ENCODE measurements around the gene SLC10A3. TPM values are rescaled to one million over a fixed set of nuclear protein-coding genes. Genes with fewer than 3 reads are reported as not detected.
A peak's percentile ranks its signal among the peaks of the same experiment; 100 is the strongest.

SLC10A3 gene
- polyA plus RNA-seq (ENCODE audit: low read depth in 6 of 6): 10 to 100 TPM; 33.5 to 65.1 (median 38.0) TPM

DNA sequence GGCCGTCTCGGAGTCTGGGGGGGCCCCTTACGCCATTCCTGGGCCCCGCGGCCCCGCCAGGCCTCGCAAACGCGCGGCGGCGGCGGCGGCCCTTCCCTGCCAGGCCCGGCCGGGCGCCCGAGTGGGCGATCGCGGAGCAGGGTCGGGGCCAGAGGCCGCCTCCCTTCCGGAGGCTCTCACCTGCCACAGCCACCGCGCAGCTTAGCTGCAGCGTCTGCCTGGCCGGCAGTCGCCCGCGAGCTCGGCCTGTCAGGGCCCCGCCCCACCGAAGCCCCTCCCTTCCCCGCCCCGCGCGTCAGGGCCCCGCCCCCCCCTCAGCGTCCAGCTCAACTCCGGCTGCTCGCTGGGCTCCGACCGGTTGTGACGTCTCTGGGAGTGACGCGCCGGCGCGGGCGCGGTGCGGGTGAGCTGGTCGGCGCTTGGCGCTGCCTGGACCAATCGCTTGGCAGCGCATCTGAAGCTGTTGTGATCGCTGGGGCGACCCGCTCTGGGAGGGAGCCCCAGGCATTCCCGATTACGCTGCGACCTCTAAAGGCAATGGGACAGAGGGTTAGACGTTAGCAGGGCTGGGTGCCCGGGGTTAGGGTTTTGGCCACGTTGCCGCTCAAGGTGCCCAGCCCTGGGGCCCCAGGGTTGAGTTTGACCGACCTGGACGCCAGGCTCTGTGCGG, at the start of gene SLC10A3:
Gene SLC10A3 (minus strand): TSS at position 216 of the 670 bp plus-strand sequence. CDS start 1,689 bp downstream, outside the sequence.
- Mint-ChIP-seq H3K9me3 (peaks cover 0 to 3% (median 0%) of the 10 kb centered on the region in 7 donors), H3K27ac (peak within 1 kb of the TSS; percentile 84 to 97 (median 95)), H3K36me3 (no peaks in the 10 kb centered on the region), H3K4me1 (peaks cover 18 to 29% (median 21%) of the 10 kb centered on the region in 3 donors), H3K4me3 (peak within 1 kb of the TSS; percentile 83 to 94 (median 92)), H3K27me3 (no peaks in the 10 kb centered on the region)
- DNase-seq: peak; percentile 84
- ATAC-seq (ENCODE audit: low read depth in 2 of 2): peak; percentile 84 to 86

DNA sequence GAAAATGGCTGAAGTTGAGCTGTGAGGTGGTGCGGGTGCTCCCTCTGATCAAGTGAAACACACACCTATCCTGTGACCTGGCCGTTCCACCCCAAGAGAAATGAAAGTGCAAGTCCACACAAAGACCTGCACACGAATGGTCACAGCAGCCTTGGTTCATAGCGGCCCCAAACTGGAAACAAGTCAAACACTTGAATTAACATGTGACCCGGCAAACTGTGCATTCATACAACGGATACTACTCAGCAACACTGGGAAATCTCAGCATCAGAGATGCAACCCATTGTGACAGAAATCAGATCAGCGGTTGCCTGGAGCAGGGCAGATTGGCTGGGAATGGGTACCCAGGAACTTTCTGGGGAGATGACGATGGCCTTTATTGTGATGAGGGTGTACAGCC, 48.6 kb upstream of the SLC10A3 start:
- Mint-ChIP-seq H3K9me3 (peaks cover 0 to 1% (median 0%) of the 10 kb centered on the region in 7 donors), H3K27me3 (no peaks in the 10 kb centered on the region), H3K4me1 (peaks cover 15 to 28% (median 24%) of the 10 kb centered on the region in 3 donors), H3K27ac (peak overlapping the region in 1 of 6 donors; percentile 29), H3K36me3 (no peaks in the 10 kb centered on the region), H3K4me3 (no peak overlapping the region)
- ATAC-seq (ENCODE audit: low read depth in 2 of 2) (no peak), DNase-seq (no peak)

DNA sequence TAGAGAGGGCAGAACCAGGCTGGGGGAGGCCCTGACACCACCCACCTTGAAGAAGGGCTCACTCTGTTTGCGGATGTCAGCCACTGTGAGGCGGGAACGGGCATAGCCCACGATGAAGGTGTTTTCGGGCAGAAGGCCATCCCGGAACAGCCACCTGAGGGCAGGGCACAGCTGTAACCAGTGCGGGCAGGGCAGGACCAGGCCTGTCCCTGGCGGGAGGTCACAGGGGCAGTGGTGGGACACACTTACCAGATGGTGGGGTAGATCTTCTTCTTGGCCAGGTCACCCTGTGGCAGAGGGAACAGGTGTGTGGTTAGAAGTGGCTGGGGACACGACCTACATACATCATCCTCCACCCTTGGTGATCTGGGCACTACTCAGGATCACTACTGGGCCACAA, 45.5 kb upstream of the SLC10A3 start:
- Mint-ChIP-seq H3K27ac (no peak overlapping the region), H3K4me1 (peaks cover 6 to 8% (median 8%) of the 10 kb centered on the region in 3 donors), H3K4me3 (no peak overlapping the region), H3K9me3 (peaks cover 0 to 1% (median 0%) of the 10 kb centered on the region in 7 donors), H3K27me3 (no peaks in the 10 kb centered on the region), H3K36me3 (no peaks in the 10 kb centered on the region)
- DNase-seq (no peak), ATAC-seq (ENCODE audit: low read depth in 2 of 2) (no peak)

DNA sequence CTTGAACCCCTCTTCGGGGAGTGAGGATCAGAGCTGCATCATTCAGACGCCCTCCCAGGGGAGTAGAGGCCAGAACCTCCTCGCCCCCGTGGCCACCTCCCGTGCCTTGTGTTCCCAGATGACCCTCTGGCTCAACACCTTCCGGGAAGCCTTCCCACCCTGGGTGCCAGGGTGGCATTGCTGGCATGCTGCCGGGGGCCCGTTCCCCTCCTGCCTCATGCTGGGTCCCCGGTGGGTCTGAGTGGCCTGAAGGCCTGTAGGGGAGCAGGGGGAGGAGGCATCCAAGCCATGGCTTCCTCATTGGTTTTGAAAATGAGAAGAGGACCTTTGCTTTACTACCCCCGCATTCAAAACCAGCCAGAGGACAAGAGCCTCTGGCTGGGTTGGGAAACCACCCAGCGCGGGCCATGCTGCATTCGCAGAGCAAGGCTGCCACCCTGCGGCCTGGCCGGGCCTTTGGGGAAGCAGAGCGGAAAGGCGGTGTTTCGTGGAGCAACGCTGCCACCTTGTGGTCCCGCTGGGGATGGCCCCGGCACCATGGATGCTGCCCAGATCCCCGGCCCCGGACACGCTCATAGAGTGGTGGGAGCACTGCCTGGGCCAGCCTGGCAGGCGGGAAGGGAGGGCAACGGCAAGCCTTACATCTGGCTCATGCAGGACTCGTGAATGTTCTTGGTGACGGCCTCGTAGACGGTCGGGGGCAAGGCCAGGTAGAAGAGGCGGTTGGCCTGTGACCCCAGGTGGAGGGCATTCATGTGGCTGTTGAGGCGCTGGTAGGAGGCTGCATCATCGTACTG, 44.3 kb upstream of the SLC10A3 start:
- peak overlapping the region in 1 of 8 donors; percentile 32 for H3K4me3 Mint-ChIP-seq
- peaks cover 0 to 1% (median 0%) of the 10 kb centered on the region in 7 donors for H3K9me3 Mint-ChIP-seq
- peak overlapping the region in 5 of 6 donors; percentile 54 to 84 (median 71) for H3K27ac Mint-ChIP-seq
- ATAC-seq (ENCODE audit: low read depth in 2 of 2) (peak; percentile 97 to 98), DNase-seq (peak; percentile 88)
- H3K4me1 Mint-ChIP-seq: peaks cover 6 to 8% (median 8%) of the 10 kb centered on the region in 3 donors
- no peaks in the 10 kb centered on the region for H3K27me3 Mint-ChIP-seq
- H3K36me3 Mint-ChIP-seq: no peaks in the 10 kb centered on the region

GRCh38 chrX:154532690-154533089, 42.3 kb upstream of the SLC10A3 start:
- H3K27me3 Mint-ChIP-seq: no peaks in the 10 kb centered on the region
- H3K4me3 Mint-ChIP-seq: no peak overlapping the region
- DNase-seq (no peak), ATAC-seq (ENCODE audit: low read depth in 2 of 2) (no peak)
- peaks cover 6 to 8% (median 8%) of the 10 kb centered on the region in 3 donors for H3K4me1 Mint-ChIP-seq
- H3K36me3 Mint-ChIP-seq: no peaks in the 10 kb centered on the region
- H3K9me3 Mint-ChIP-seq: peaks cover 0 to under 1% (median 0%) of the 10 kb centered on the region in 7 donors
- no peak overlapping the region for H3K27ac Mint-ChIP-seq

GRCh38 chrX:154531626-154532025, 41.2 kb upstream of the SLC10A3 start:
- no peak for DNase-seq
- Mint-ChIP-seq H3K36me3 (no peaks in the 10 kb centered on the region), H3K27me3 (no peaks in the 10 kb centered on the region), H3K9me3 (no peaks in the 10 kb centered on the region), H3K4me1 (peaks cover 13 to 18% (median 17%) of the 10 kb centered on the region in 3 donors), H3K4me3 (no peak overlapping the region), H3K27ac (no peak overlapping the region)
- no peak for ATAC-seq (ENCODE audit: low read depth in 2 of 2)

DNA sequence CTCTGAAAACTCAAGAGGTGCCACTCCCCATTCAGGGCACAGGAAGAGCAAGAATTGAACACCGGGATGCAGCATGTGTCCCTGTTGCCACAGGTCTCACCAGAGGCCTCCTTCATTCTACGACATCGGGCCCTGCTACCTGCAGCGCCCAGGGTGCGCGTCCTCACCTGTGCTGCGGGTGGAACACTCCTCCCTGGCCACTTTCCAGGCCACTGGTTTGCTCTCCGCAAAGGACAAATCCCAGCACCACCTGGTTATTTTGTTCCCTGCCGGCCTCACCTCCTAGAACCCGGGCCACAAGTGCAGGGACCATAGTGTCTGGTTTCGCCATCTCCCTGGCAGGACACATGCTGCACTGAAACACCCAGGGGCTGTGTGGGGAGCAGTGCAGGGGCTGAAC, 39.9 kb upstream of the SLC10A3 start:
- Mint-ChIP-seq H3K4me1 (peaks cover 17 to 20% (median 17%) of the 10 kb centered on the region in 3 donors), H3K9me3 (no peaks in the 10 kb centered on the region), H3K27me3 (no peaks in the 10 kb centered on the region), H3K4me3 (no peak overlapping the region), H3K36me3 (no peaks in the 10 kb centered on the region), H3K27ac (peak overlapping the region in 3 of 6 donors; percentile 6 to 47 (median 46))
- ATAC-seq (ENCODE audit: low read depth in 2 of 2) (no peak), DNase-seq (no peak)

GRCh38 chrX:154529206-154529612, 38.8 kb upstream of the SLC10A3 start:
- ATAC-seq (ENCODE audit: low read depth in 2 of 2) (no peak), DNase-seq (no peak)
- H3K9me3 Mint-ChIP-seq: no peaks in the 10 kb centered on the region
- no peaks in the 10 kb centered on the region for H3K27me3 Mint-ChIP-seq
- H3K4me3 Mint-ChIP-seq: no peak overlapping the region
- H3K36me3 Mint-ChIP-seq: no peaks in the 10 kb centered on the region
- H3K27ac Mint-ChIP-seq: peak overlapping the region in 1 of 6 donors; percentile 44
- peaks cover 9 to 12% (median 10%) of the 10 kb centered on the region in 3 donors for H3K4me1 Mint-ChIP-seq

- Mint-ChIP-seq H3K27me3 (no peaks in the 10 kb centered on the region), H3K4me3 (peak overlapping the region; percentile 8 to 84 (median 69)), H3K36me3 (no peaks in the 10 kb centered on the region), H3K4me1 (peaks cover 9 to 11% (median 10%) of the 10 kb centered on the region in 3 donors), H3K9me3 (no peaks in the 10 kb centered on the region), H3K27ac (peak overlapping the region; percentile 22 to 84 (median 72))
- DNase-seq (peak; percentile 49), ATAC-seq (ENCODE audit: low read depth in 2 of 2) (peak; percentile 84 to 88)
These were observed 36.7 kb upstream of the SLC10A3 start for GRCh38 chrX:154526901-154527675.

GRCh38 chrX:154525606-154526490, 35.4 kb upstream of the SLC10A3 start:
- Mint-ChIP-seq H3K27me3 (no peaks in the 10 kb centered on the region), H3K4me1 (peaks cover 9 to 11% (median 10%) of the 10 kb centered on the region in 3 donors), H3K9me3 (no peaks in the 10 kb centered on the region), H3K36me3 (no peaks in the 10 kb centered on the region), H3K27ac (peak overlapping the region in 2 of 6 donors; percentile 72 to 82), H3K4me3 (no peak overlapping the region)
- ATAC-seq (ENCODE audit: low read depth in 2 of 2) (no peak), DNase-seq (no peak)

DNA sequence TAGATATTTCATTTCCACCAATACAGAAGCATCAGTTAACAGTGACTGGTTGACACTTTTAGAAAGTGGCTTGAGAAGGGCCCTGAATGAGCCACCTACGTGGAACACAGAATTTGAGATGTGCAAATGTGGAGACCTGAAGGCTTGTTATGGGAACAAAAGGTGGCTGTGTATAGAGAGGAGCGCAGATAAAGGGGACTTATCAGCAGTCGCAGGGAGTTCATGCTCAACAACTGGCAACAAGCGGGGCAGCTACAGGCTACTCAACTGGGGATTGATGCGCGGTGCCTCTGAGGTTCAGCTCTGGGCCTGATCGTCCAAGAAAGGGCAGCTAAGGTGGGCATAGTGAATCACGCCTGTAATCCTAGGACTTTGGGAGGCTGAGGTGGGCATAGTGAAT, 29.0 kb upstream of the SLC10A3 start:
- Mint-ChIP-seq H3K4me1 (peaks cover 8 to 15% (median 12%) of the 10 kb centered on the region in 3 donors), H3K27me3 (no peaks in the 10 kb centered on the region), H3K27ac (no peak overlapping the region), H3K4me3 (no peak overlapping the region), H3K9me3 (peaks cover 0 to 4% (median 0%) of the 10 kb centered on the region in 7 donors), H3K36me3 (no peaks in the 10 kb centered on the region)
- no peak for DNase-seq
- ATAC-seq (ENCODE audit: low read depth in 2 of 2): no peak

DNA sequence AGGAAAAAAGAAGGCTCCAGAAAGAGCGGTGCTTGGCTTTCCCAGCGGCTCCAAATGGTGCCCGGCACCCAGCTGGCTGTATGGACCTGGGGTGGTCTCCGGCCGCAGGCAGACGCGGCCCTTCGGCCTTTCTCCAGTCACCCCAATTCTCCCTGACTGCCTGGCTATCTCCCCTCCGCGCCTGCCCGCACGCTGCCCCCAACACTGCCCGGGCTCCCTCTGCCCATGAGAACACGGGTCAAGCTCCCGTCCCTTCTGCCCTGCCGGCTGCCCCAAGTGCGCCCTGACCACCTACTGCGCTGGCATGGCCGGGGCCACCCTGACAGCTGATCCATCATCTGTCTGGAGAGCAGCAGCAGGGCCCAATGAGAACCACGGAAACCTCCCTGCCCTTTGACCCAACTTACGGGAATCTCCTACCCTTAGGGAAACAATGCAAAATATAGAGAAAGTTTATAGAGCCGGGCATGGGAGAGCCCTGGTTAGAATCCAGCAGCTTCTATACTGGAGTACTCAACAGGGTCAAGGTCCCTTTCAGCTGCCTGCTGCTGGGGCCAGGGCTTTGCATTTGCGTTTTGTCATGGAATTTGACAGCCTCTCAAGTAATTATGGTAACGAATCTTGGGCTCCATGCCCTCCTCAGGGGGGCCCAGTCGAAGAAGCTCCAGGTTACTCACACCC, 26.8 kb upstream of the SLC10A3 start:
- Mint-ChIP-seq H3K27me3 (no peaks in the 10 kb centered on the region), H3K27ac (peak overlapping the region in 2 of 6 donors; percentile 59 to 89), H3K36me3 (no peaks in the 10 kb centered on the region), H3K4me3 (peak overlapping the region in 7 of 8 donors; percentile 15 to 87 (median 53)), H3K9me3 (peaks cover 0 to 4% (median 0%) of the 10 kb centered on the region in 7 donors), H3K4me1 (peaks cover 15 to 21% (median 19%) of the 10 kb centered on the region in 3 donors)
- no peak for DNase-seq
- no peak for ATAC-seq (ENCODE audit: low read depth in 2 of 2)
